NCI-H2196 (cell line): Measurements from ENCODE around the gene APC.

Experiments
- DNase-seq: peaks from one replicate; lab custom pipeline; 2025; ENCODE audit not compliant: unreplicated experiment; lab: John Stamatoyannopoulos, UW

APC gene

GRCh38 chr5:112737463-112738190, at the start of gene APC:
Gene APC, plus strand, starts transcription at chr5:112737885. Its CDS starts 17,006 bp downstream, at chr5:112754891.
- DNase-seq: peak; percentile 91

GRCh38 chr5:112689155-112689909, 48.4 kb upstream of the APC start:
- DNase-seq: no peak

GRCh38 chr5:112690605-112691338, 46.9 kb upstream of the APC start:
- no peak for DNase-seq

GRCh38 chr5:112691339-112691680, 46.4 kb upstream of the APC start:
- DNase-seq: no peak

GRCh38 chr5:112691758-112692157, 45.9 kb upstream of the APC start:
- DNase-seq: no peak

- no peak for DNase-seq
Observed at GRCh38 chr5:112692472-112692871, 45.2 kb upstream of the APC start.

GRCh38 chr5:112693301-112693700, 44.4 kb upstream of the APC start:
- no peak for DNase-seq

GRCh38 chr5:112694853-112695709, 42.6 kb upstream of the APC start:
- DNase-seq: no peak

GRCh38 chr5:112696786-112697185, 40.9 kb upstream of the APC start:
- DNase-seq: no peak

GRCh38 chr5:112697322-112697721, 40.4 kb upstream of the APC start:
- no peak for DNase-seq

- no peak for DNase-seq
Observed at GRCh38 chr5:112697833-112698232, 39.9 kb upstream of the APC start.

GRCh38 chr5:112703866-112704820, 33.5 kb upstream of the APC start:
- peak; percentile 42 for DNase-seq

GRCh38 chr5:112706446-112707016, 31.2 kb upstream of the APC start:
- DNase-seq: no peak

- peak; percentile 97 for DNase-seq
Observed at GRCh38 chr5:112707187-112708102, 30.2 kb upstream of the APC start.

- no peak for DNase-seq
Observed at GRCh38 chr5:112708103-112708622, 29.5 kb upstream of the APC start.

- DNase-seq: no peak
Observed at GRCh38 chr5:112709416-112709815, 28.3 kb upstream of the APC start.

GRCh38 chr5:112710896-112711295, 26.8 kb upstream of the APC start:
- DNase-seq: no peak

- DNase-seq: no peak
Observed at GRCh38 chr5:112711436-112711835, 26.2 kb upstream of the APC start.
